NCI-H446 treated with DMSO at 0.1 percent for 48 hours (cell line): ENCODE results near the gene NOP53.

ENCODE experiments used
- DNase-seq: peaks from one replicate; lab custom pipeline; 2025; lab: John Stamatoyannopoulos, UW

The NOP53 gene

DNA sequence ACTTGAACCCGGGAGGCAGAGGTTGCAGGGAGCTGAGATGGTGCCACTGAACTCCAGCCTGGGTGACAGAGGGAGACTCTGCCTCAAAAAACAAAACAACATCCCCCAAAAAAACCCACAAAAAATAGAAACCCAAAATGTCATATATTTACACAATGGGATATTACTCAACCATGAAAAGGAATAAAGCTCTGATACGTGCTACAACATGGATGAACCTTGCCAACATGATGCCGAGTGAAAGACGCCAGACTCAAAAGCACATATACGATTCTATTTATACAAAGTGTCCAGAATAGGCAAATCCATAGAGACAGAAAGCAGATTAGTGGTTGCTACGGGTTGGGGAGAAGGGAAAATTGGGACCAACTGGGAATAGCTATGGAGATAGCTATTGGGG lies 61.1 kb downstream of the NOP53 start:
- DNase-seq = no peak
